Neural cell (in vitro differentiated cells): Measurements from ENCODE around the gene SP100. TPM values are rescaled to one million over a fixed set of nuclear protein-coding genes. Genes with fewer than 3 reads are reported as not detected.

Experiments
- H2AFZ ChIP-seq: fragments of 200-600, 300-800 bp; sonication (generic), shearing (Covaris generic); 2 replicates; pipeline ENCODE4 v1.6.0; 2014; ENCODE audit warnings: low read depth, mild to moderate bottlenecking, antibody characterized with exemption, low read length, moderate library complexity
- H3F3A ChIP-seq: fragments of 200-600 bp; shearing (Covaris generic); 2 replicates; pipeline ENCODE4 v1.6.1; 2016; ENCODE audit warnings: mild to moderate bottlenecking, moderate library complexity, mixed read lengths, antibody characterized with exemption, low read length; ENCODE audit not compliant: insufficient read depth, poor library complexity, severe bottlenecking
- H3K27ac ChIP-seq: fragments of 200-600, 300-800 bp; sonication (generic), shearing (Covaris generic); 2 replicates; pipeline ENCODE4 v1.5.1; 2014; ENCODE audit warnings: mild to moderate bottlenecking, low read length, moderate library complexity
- H3K27me3 ChIP-seq: fragments of 300-800, 200-600 bp; sonication (generic), shearing (Covaris generic); 2 replicates; pipeline ENCODE4 v1.6.0; 2014; ENCODE audit warnings: mild to moderate bottlenecking, low read depth, low read length, moderate library complexity; ENCODE audit not compliant: insufficient read depth
- H3K36me3 ChIP-seq: fragments of 300-800, 200-600 bp; sonication (generic), shearing (Covaris generic); 2 replicates; pipeline ENCODE4 v1.5.1; 2014; ENCODE audit warnings: mild to moderate bottlenecking, antibody characterized with exemption, low read length, moderate library complexity; ENCODE audit not compliant: insufficient read depth
- H3K4me2 ChIP-seq: fragments of 300-800, 200-600 bp; sonication (generic), shearing (Covaris generic); 2 replicates; pipeline ENCODE4 v1.6.0; 2014; ENCODE audit warnings: mild to moderate bottlenecking, low read length
- H3K4me3 ChIP-seq: fragments of 300-800, 200-600 bp; sonication (generic), shearing (Covaris generic); 2 replicates; pipeline ENCODE4 v1.5.1; 2014; ENCODE audit warnings: mild to moderate bottlenecking, low read length, moderate library complexity
- H3K79me2 ChIP-seq: fragments of 200-600 bp; shearing (Covaris generic); replicated peaks from 2 replicates; pipeline ENCODE4 v1.6.0; 2014; ENCODE audit warnings: mild to moderate bottlenecking, low read length, moderate library complexity; ENCODE audit not compliant: insufficient read depth
- H3K9ac ChIP-seq: fragments of 300-800, 200-600 bp; sonication (generic), shearing (Covaris generic); 2 replicates; pipeline ENCODE4 v1.6.1; 2016; ENCODE audit warnings: mild to moderate bottlenecking, low read length, mixed read lengths
- H3K9me2 ChIP-seq: fragments of 200-600 bp; shearing (Covaris generic); 2 replicates; pipeline ENCODE4 v1.6.1; 2016; ENCODE audit warnings: mild to moderate bottlenecking, low read length, mixed read lengths; ENCODE audit not compliant: insufficient read depth
- H3K9me3 ChIP-seq: fragments of 200-600, 300-800 bp; sonication (generic), shearing (Covaris generic); 2 replicates; pipeline ENCODE4 v1.6.1; 2016; ENCODE audit warnings: mild to moderate bottlenecking, mixed run types, low read length, moderate library complexity, mixed read lengths
- H4K20me1 ChIP-seq: fragments of 200-600 bp; shearing (Covaris generic); 2 replicates; pipeline ENCODE4 v1.6.1; 2016; ENCODE audit warnings: mild to moderate bottlenecking, mixed run types; ENCODE audit not compliant: insufficient read depth
- CTCF ChIP-seq: fragments of 450-650 bp; IDR thresholded peaks from 2 replicates; pipeline ENCODE4 v1.5.1; 2014; ENCODE audit warnings: antibody characterized with exemption, mild to moderate bottlenecking, moderate library complexity; ENCODE audit not compliant: poor library complexity, severe bottlenecking
- EP300 ChIP-seq: fragments of 450-650 bp; conservative IDR thresholded peaks from 2 replicates; pipeline ENCODE4 v1.6.1; 2014; ENCODE audit warnings: antibody characterized with exemption, mild to moderate bottlenecking, moderate library complexity; ENCODE audit not compliant: poor library complexity, severe bottlenecking
- EZH2 ChIP-seq: fragments of 200-600, 300-800 bp; shearing (Covaris generic), sonication (generic); IDR thresholded peaks from 2 replicates; pipeline ENCODE4 v1.6.1; 2014; ENCODE audit warnings: antibody characterized with exemption, low read length, borderline replicate concordance, mild to moderate bottlenecking; ENCODE audit not compliant: insufficient read depth, poor library complexity, severe bottlenecking
- MXI1 ChIP-seq: fragments of 450-650 bp; conservative IDR thresholded peaks from 2 replicates; pipeline ENCODE4 v1.6.1; 2014; ENCODE audit warnings: antibody characterized with exemption, mild to moderate bottlenecking; ENCODE audit not compliant: poor library complexity, severe bottlenecking
- POLR2AphosphoS5 ChIP-seq: IDR thresholded peaks from 2 replicates; pipeline ENCODE4 v1.6.1; 2012
- RAD21 ChIP-seq: fragments of 450-650 bp; conservative IDR thresholded peaks from 2 replicates; pipeline ENCODE4 v1.6.1; 2014; ENCODE audit warnings: antibody characterized with exemption, mild to moderate bottlenecking, moderate library complexity
- REST ChIP-seq: IDR thresholded peaks from 2 replicates; pipeline ENCODE4 v1.6.1; 2012; ENCODE audit warnings: borderline replicate concordance
- SMC3 ChIP-seq: fragments of 450-650 bp; conservative IDR thresholded peaks from 2 replicates; pipeline ENCODE4 v1.6.1; 2014; ENCODE audit warnings: antibody characterized with exemption, mild to moderate bottlenecking, moderate library complexity; ENCODE audit not compliant: poor library complexity
- TAF1 ChIP-seq: IDR thresholded peaks from 2 replicates; pipeline ENCODE4 v1.6.1; 2012; ENCODE audit warnings: low read depth
- polyA plus RNA-seq: library from polyadenylated mRNA; depleted of rRNA; stranded (reverse); fragments of >200 nt; gene quantifications from 2 replicates; pipeline ENCODE4 v1.2.3, GENCODE V29; 2014

The SP100 gene
- polyA plus RNA-seq, 1 donor from 2014 or later: not detected

GRCh38 chr2:230457073-230457768 is 41.2 kb downstream of the SP100 start:
- no peak overlapping the region for H3K4me2 ChIP-seq
- no peaks in the 10 kb centered on the region for H3K36me3 ChIP-seq
- no peak overlapping the region for H2AFZ ChIP-seq
- no peaks in the 10 kb centered on the region for H4K20me1 ChIP-seq
- no peaks in the 10 kb centered on the region for H3K27me3 ChIP-seq
- no peaks in the 10 kb centered on the region for H3K9me3 ChIP-seq
- no peak overlapping the region for H3K27ac ChIP-seq
- no peak overlapping the region for H3K4me3 ChIP-seq
- no peaks in the 10 kb centered on the region for H3K9me2 ChIP-seq
- H3F3A ChIP-seq: no peaks in the 10 kb centered on the region
- H3K79me2 ChIP-seq: no peaks in the 10 kb centered on the region
- no peak overlapping the region for H3K9ac ChIP-seq
- TF ChIP-seq REST (no peak), EZH2 (no peak), MXI1 (no peak), EP300 (no peak), CTCF (no peak), SMC3 (no peak), RAD21 (no peak), TAF1 (no peak), POLR2AphosphoS5 (no peak)

GRCh38 chr2:230457793-230458192 is 41.8 kb downstream of the SP100 start:
- Histone ChIP-seq H3K36me3 (no peaks in the 10 kb centered on the region), H3K9ac (no peak overlapping the region), H3K27ac (no peak overlapping the region), H3K27me3 (no peaks in the 10 kb centered on the region), H3K9me3 (no peaks in the 10 kb centered on the region), H2AFZ (no peak overlapping the region), H3F3A (no peaks in the 10 kb centered on the region), H3K4me2 (no peak overlapping the region), H3K4me3 (no peak overlapping the region), H3K9me2 (no peaks in the 10 kb centered on the region), H4K20me1 (no peaks in the 10 kb centered on the region), H3K79me2 (no peaks in the 10 kb centered on the region)
- TF ChIP-seq CTCF (no peak), EP300 (no peak), RAD21 (no peak), REST (no peak), TAF1 (no peak), POLR2AphosphoS5 (no peak), EZH2 (no peak), SMC3 (no peak), MXI1 (no peak)
